GM18520 (cell line): ENCODE results near the gene DOCK9.
"Not testable (repeated sequence)": the region's sequence is repeated elsewhere in the genome, so short reads cannot be mapped to it uniquely, and the experiment has no call there.

Experiments used
- ATAC-seq: cut with Tn5 transposase; IDR thresholded peaks from one replicate; pipeline ENCODE4 v1.9.1; 2021; ENCODE audit not compliant: unreplicated experiment

DOCK9 gene

DNA sequence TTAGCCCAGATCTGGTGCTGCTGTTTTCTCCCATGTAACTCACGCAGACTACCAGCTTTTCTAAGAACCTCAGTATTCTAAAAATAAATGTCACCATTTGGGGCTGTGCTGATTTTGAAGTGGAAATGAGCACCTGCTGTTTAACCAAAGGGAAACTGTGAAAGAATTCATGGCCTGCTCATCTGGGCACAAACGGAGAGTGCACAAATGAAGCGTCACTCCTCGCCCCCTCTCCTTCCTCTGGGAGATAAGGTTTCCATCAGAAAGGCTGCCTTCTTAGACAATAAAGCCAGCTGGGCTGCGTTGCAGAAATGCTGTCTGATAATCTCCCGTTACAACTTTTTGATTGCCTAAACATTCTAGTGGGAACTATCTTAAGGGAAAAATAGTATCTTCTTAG, 151.7 kb downstream of the DOCK9 start:
- no peak for ATAC-seq

- ATAC-seq: no peak
Measured at GRCh38 chr13:98825659-98826058, 152.2 kb downstream of the DOCK9 start.

GRCh38 chr13:98824376-98825160, 153.3 kb downstream of the DOCK9 start:
- ATAC-seq: no peak

DNA sequence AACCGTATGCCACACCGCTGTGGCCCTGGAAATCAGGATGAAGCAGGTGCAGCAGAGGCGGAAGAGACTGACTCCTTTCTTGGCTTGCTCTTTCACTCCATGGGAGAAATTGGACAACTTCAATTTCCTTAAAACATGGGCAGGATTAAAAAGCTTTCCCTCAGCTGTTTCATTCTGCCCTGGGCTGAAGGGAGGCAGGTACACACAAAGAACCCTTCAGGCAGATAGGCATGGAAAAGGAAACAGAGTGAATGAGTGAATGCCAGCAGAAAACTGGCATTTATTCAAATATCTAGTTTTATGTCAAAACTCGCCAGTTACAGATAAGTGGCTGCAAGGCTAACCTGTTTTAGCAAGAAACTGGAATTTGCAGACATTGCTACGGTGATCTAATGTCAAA, 154.4 kb downstream of the DOCK9 start:
- no peak for ATAC-seq

DNA sequence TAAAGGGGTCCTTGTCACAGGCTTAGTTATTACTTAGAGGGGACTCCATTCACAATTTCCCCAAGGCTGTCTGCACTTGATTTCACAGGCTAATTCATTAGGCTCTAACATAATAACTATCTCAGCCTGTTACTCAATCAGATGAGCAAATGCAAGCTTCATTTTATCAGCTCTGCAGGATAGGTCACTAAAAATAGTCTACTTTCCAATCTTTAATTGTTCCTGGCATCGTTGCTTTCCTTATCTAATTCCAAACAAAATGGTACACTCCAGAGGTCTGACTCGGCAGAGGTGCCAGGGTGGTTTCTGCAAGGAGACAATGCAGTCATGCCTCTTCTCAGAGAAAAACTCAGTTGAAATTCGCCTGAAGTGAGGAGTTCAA, 155.6 kb downstream of the DOCK9 start:
- ATAC-seq: no peak

DNA sequence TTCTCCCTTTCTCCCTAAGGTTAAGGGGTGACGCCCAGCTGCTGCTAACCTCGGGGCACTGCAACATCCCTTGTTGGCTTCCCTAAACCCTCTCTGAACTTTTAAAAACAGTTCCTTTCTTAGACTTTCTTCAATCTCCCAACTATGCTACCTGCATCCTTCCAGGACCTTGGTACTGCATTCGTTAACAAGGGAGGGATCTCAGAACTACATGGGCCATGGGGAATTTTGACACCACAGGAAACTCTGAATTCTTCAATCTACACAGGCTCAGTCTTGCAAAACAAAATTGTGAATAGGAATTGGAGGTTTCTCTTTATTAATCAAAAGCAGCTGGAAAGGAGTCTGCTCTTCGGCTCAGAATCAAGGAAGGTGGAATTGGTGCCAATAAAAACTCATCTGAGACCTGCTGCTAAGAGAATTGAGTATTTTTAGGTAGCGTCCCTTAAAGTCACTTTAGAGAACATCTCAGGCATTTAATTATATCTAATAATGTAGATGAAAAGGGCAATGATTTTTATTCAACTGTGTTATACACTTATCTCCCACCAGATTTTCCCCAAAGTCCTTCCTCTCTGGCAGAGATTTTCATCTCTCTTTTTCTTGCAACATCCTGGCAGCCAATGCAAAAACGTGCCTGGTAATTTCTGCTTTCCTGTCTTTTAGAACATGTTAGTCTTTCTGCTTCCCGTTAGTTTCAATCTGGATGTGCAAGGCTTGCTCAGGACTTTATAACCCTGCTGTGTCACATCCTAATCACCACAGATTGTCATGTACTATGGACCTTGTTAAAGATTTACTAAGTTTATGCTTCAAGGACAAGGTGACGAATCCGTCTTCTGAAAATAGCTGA, 156.3 kb downstream of the DOCK9 start:
- ATAC-seq: no peak

DNA sequence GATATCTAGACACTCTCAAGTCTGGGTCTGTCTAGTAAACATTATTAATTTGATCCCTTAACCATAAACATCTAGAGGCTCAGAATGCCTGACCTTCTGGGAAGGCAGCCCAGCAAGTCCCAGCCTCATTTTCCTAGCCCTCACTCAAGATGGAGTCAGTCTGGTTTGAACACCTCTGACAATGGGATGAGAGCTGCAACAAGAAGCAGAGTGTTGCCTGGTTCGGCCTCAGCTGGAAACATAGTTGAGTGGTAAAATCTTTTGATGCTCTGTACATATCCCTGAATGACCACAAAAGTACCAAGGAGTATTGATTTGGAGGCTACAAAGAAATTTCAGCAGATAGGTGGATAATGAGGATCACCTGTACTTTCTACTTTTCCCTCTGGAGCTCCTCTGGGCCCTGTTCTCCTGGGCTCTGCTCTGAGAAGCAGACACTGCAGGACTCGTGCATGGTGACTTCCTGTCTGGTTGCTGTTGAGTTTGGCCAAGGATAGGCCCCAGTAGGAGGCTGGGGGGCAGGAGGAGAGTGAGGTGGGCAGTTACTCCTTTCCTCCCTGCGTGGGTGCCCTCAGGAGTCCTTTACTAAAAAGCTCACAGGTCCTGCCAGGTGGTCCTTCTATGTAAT, 157.0 kb downstream of the DOCK9 start:
- ATAC-seq: no peak

DNA sequence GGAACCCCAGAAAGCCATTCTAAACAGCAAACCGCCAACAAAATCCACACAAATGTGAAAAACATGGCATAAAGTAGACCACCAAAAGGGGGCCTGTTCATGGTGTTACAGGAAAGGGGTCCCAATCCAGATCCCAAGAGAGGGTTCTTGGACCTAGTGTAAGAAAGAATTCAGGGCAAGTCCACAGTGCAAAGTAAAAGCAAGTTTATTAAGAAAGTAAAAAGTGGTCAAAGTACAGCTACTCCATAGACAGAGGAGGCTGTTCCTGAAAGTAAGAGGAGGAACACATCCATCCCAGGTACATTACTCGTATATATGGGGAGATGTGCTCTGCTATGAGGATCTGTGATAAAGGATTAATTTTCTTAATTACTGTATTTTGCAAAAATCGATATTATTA, 157.6 kb downstream of the DOCK9 start:
- no peak for ATAC-seq

DNA sequence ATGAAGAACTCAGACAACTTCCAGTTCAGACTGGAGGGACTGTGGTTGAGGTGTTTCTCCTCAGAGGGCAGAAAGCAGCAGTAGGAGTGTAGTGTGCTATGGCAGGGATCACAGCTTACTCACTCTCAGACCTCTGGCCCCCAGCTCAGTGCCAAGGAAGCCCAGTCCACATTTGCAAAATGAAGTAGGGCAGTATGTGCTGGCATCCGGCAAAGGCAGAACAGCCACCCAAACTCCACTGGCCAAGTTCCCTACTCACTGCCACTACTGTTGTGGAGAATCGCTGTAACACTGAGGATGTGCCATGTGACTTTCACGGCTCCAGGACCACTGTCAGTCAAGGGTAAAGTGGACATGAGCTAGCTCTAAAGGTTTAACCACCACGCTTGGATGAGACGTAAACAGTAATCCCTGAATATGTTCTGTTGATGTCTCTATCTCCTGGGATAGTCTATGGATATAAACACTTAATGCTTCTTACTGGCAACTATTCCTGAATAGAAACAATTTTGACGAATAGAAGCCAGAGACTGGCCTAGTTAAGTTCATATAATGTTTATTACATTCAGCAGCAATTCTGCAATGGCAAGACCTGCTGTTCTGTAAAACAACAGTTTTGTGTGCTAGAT, 158.4 kb downstream of the DOCK9 start:
- ATAC-seq: no peak

GRCh38 chr13:98816406-98816805, 161.5 kb downstream of the DOCK9 start:
- ATAC-seq: no peak

DNA sequence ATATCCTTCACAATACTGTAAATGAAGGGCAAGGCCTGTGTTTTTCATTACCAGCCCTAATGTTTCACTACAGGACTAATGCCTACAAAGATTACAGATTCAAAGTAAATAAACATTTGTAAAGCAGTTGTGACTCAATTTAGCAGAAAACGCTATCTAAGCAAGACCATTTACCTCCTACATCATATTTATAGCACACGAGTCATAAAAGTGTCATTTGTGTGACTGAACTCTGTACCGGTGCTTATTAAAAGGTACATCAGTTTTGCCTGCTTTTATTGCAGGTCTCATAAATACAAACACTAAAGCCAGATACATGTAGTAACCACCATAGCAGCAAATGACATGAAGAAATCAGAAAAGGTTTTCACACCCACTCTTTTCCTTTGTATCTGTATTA, 163.9 kb downstream of the DOCK9 start:
- no peak for ATAC-seq

- not testable (repeated sequence) for ATAC-seq
Measured at GRCh38 chr13:98812186-98812790, 165.6 kb downstream of the DOCK9 start.

DNA sequence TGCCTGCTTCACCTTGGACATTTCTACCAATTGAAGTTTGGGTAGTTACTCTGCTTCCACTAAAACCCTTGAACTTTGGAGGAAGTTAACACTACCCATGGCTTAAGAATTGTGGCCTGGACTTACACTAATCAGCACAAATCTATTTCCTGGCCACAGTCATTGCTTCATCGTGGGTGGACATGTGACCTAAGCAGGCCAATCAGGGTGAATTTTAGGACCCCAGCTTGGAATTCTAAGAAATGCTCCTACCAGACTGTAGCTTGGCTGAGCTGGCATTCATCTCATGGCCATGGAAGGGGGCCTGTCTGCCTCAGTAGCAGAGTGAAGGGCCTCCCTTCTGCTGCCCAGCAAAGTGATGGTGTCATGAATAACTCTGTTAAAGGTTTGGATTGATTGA, 167.1 kb downstream of the DOCK9 start:
- ATAC-seq: no peak

GRCh38 chr13:98809345-98809777, 168.5 kb downstream of the DOCK9 start:
- no peak for ATAC-seq

- no peak for ATAC-seq
Measured at GRCh38 chr13:98807774-98808173, 170.1 kb downstream of the DOCK9 start.

- no peak for ATAC-seq
Measured at GRCh38 chr13:98804336-98804855, 173.5 kb downstream of the DOCK9 start.

GRCh38 chr13:98803921-98804320, 173.9 kb downstream of the DOCK9 start:
- no peak for ATAC-seq

DNA sequence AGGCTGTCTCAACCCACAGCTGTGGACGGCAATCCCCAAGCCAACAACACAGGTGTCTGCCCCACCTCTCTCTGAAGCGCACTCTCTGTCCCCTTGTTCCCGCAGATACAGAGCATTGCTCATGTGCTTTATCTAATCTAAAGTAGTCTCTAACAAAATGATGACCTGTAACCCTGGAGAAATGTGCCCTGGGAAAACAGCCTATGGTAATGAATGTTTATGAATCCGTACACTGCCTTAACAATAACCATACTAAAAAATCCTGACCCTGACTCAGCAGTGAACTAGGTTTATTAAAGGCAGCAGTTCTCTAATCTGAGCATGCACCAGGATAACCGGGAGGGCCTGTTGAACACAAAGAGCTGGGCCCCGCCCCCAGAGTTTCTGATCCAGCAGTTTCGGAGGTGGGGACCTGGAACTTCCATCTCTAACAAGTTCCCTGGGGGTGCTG, 174.7 kb downstream of the DOCK9 start:
- ATAC-seq: no peak

GRCh38 chr13:98802559-98802958, 175.3 kb downstream of the DOCK9 start:
- ATAC-seq: no peak

DNA sequence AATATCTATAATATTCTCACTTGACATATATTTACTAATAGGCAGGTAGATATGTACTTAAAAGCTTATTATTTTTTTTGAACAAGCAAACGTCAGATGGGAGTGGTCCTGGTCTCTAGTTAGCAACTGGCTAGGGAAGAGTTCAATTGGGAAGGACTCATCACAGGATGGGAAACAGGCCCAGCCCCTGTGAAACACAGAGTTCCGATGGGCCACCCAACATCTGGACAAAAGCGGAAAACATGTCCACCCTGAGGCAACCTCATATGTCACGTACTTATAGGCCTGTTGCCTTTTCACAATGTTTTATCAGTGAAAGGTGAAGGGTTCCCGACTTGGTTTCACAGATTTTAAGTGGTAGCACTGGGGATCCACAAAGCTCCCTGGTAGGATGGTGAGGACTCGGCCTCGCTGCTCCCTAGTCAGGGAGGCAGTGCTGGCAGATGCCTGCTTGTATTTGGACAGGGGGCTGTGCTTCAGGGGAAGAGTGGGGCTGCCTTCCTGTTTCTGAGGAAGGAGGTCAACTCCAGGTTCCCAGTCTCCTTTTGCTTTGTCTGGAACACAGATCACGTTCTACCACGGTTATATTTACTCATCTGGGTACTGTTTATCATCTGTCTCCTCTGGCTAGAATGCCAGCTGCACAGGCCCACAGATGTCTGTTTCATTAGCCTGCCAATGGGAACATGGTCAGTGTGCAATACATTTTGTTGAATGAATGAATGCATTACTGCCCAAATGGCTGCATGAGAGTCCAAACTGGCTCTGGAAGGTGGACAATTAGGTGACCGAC, 176.0 kb downstream of the DOCK9 start:
- no peak for ATAC-seq
